Naive B cell (primary cell): ENCODE measurements around the gene MAP3K8. TPM values are rescaled to one million over a fixed set of nuclear protein-coding genes. Genes with fewer than 3 reads are reported as not detected.

ENCODE experiments used
- ATAC-seq, 2 donors: fragments of 150-1000 bp; cut with Tn5 transposase; 2 replicates each; pipeline ENCODE4 v1.10.0; 2021; ENCODE audit warnings: low read depth in 2 of 2, mild to moderate bottlenecking in 2 of 2, moderate library complexity in 2 of 2
- DNase-seq: peaks from one replicate; pipeline ENCODE4 v3.0.0; 2022
- H3K27ac Mint-ChIP-seq, 6 donors: one replicate each; pipeline ENCODE4 v1.8.0; 2020 to 2022; ENCODE audit warnings: mild to moderate bottlenecking in 6 of 6, mixed read lengths in 6 of 6, moderate library complexity in 5 of 6, inconsistent platforms in 2 of 6
- H3K27me3 Mint-ChIP-seq, 3 donors: one replicate each; pipeline ENCODE4 v1.8.0; 2021 to 2022; ENCODE audit warnings: mixed read lengths in 3 of 3, mild to moderate bottlenecking in 1 of 3
- H3K36me3 Mint-ChIP-seq, 2 donors: one replicate each; pipeline ENCODE4 v1.8.0; 2020 to 2022; ENCODE audit warnings: mixed read lengths in 2 of 2, inconsistent platforms in 1 of 2, mild to moderate bottlenecking in 1 of 2
- H3K4me1 Mint-ChIP-seq, 3 donors: one replicate each; pipeline ENCODE4 v1.8.0; 2020 to 2022; ENCODE audit warnings: mixed read lengths in 3 of 3, inconsistent platforms in 1 of 3, mild to moderate bottlenecking in 1 of 3, moderate library complexity in 1 of 3
- H3K4me3 Mint-ChIP-seq, 8 donors: one replicate each; pipeline ENCODE4 v1.8.0; 2020 to 2022; ENCODE audit warnings: mild to moderate bottlenecking in 8 of 8, mixed read lengths in 8 of 8, moderate library complexity in 8 of 8, inconsistent platforms in 2 of 8
- H3K9me3 Mint-ChIP-seq, 7 donors: one replicate each; pipeline ENCODE4 v1.8.0; 2020 to 2022; ENCODE audit warnings: mixed read lengths in 7 of 7, mild to moderate bottlenecking in 5 of 7, inconsistent platforms in 2 of 7, moderate library complexity in 1 of 7
- polyA plus RNA-seq, 6 donors: library from polyadenylated mRNA; unstranded; fragments of 300-500 nt; fragmentation: Illumina TruSeq; gene quantifications; one replicate each; pipeline ENCODE4 v1.2.3, GENCODE V29; 2021; ENCODE audit warnings: low read depth in 6 of 6

The MAP3K8 gene
- polyA plus RNA-seq, 6 donors from 2014 or later: 75.2 to 122 (median 90.8) TPM

DNA sequence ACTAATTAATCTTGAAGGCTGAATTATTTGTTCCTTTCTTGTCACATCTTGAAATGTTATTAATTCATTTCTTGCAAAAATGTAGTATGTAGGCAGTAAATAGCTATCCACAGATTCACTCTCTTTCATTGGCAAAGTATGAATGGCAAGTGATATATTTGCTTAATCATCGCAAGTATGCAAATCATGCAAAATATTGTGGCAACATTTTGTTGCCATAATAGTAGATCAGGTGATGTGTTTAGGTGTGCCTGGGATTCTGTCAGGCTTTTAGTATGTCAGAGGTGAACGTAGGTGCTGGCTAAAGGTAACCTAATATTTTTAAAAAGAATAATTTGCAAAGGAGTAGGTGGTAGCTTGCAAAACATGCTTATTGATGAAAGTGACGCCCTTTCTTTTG is 5.9 kb downstream of the MAP3K8 start:
- no peak for ATAC-seq
- Mint-ChIP-seq H3K27ac (peak overlapping the region in 3 of 6 donors; percentile 57 to 83 (median 60)), H3K9me3 (no peaks in the 10 kb centered on the region), H3K36me3 (peaks cover 33 to 51% of the 10 kb centered on the region in 2 donors), H3K4me3 (peak overlapping the region in 4 of 8 donors; percentile 15 to 60 (median 52)), H3K27me3 (no peaks in the 10 kb centered on the region), H3K4me1 (peaks cover 77 to 89% (median 78%) of the 10 kb centered on the region in 3 donors)
- DNase-seq: no peak

DNA sequence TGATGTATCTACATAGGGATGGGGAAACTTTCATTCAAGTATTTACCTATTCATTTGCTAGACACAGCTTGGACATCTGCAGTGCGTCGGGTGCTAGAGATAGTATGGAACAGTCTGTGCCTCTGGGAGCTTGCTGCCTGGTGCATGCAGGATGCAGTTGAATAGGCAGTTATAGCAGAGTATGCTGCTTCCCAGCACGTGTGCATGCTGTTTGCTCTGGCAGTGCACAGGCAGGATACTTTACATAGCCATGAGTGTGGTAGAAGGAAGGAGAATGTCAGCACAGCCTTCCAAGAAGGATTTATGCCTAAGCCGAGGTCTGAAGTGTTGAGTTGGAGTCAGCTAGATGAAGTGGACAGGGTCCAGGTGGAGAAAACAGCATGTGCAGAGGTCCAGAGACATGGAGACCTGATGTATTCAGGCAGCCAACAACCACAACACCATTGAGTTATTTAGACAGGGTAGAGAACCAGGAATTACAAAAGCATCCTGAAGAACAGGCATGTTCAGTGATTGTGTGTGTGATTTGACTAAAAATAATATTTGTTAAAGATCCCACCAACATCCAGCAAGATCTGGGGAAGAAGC is 8.1 kb downstream of the MAP3K8 start:
- peak overlapping the region in 2 of 8 donors; percentile 9 to 42 for H3K4me3 Mint-ChIP-seq
- peaks cover 30 to 42% of the 10 kb centered on the region in 2 donors for H3K36me3 Mint-ChIP-seq

DNA sequence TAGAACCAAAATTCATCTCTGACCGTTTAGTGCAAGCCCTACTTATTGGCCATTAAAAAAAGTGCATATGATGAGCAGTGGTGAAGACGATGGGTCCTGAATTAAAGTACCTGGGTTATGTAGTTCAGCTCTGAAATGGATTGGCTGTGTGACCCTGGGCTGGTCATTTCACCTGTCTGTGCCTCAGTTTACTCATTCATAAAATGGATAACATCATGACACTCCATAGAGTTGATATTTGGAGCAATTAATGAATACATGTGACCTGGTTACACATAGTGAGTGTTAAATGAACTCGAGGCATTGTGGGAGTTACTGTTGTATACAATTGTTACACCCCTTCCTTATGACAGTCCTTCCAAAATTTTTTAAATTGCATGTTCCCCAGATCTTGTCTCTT is 9.1 kb downstream of the MAP3K8 start:
- H3K36me3 Mint-ChIP-seq: peaks cover 29 to 39% of the 10 kb centered on the region in 2 donors

More for the DNA sequence above, 8.1 kb downstream of the MAP3K8 start:
- DNase-seq (no peak), ATAC-seq (no peak)
- H3K27me3 Mint-ChIP-seq: no peaks in the 10 kb centered on the region
- peaks cover 63 to 87% (median 74%) of the 10 kb centered on the region in 3 donors for H3K4me1 Mint-ChIP-seq
- H3K9me3 Mint-ChIP-seq: no peaks in the 10 kb centered on the region
- H3K27ac Mint-ChIP-seq: peak overlapping the region in 5 of 6 donors; percentile 51 to 90 (median 81)

DNA sequence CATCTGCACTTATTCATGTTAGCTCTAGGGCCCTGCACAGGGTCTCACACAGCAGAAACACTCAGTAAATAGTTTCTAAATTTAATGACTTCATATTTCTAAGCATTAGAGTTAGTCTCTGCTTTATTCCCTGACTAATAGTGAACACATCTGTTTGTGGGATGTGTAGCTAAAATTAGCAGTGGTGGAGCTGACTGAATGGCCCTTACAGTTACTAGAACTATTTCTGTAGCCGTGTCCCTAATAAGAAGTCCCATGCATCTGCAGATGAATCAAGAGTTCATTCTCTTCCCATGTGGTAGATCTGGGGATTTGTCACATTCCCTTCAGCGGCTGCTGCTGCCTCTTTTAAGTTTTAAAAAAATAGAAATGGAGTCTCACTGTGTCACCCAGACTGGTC is 11.7 kb downstream of the MAP3K8 start:
- H3K27ac Mint-ChIP-seq: peak overlapping the region; percentile 30 to 90 (median 87)
- H3K27me3 Mint-ChIP-seq: no peaks in the 10 kb centered on the region
- ATAC-seq (no peak), DNase-seq (no peak)
- peaks cover 44 to 66% (median 66%) of the 10 kb centered on the region in 3 donors for H3K4me1 Mint-ChIP-seq
- peak overlapping the region in 3 of 8 donors; percentile 6 to 37 (median 7) for H3K4me3 Mint-ChIP-seq
- H3K9me3 Mint-ChIP-seq: no peaks in the 10 kb centered on the region
- H3K36me3 Mint-ChIP-seq: peaks cover 35 to 36% of the 10 kb centered on the region in 2 donors

More for the DNA sequence above, 9.1 kb downstream of the MAP3K8 start:
- Mint-ChIP-seq H3K9me3 (no peaks in the 10 kb centered on the region), H3K4me1 (peaks cover 57 to 86% (median 74%) of the 10 kb centered on the region in 3 donors), H3K27ac (peak overlapping the region in 5 of 6 donors; percentile 16 to 87 (median 83)), H3K27me3 (no peaks in the 10 kb centered on the region), H3K4me3 (peak overlapping the region in 1 of 8 donors; percentile 36)
- no peak for DNase-seq
- ATAC-seq: no peak

DNA sequence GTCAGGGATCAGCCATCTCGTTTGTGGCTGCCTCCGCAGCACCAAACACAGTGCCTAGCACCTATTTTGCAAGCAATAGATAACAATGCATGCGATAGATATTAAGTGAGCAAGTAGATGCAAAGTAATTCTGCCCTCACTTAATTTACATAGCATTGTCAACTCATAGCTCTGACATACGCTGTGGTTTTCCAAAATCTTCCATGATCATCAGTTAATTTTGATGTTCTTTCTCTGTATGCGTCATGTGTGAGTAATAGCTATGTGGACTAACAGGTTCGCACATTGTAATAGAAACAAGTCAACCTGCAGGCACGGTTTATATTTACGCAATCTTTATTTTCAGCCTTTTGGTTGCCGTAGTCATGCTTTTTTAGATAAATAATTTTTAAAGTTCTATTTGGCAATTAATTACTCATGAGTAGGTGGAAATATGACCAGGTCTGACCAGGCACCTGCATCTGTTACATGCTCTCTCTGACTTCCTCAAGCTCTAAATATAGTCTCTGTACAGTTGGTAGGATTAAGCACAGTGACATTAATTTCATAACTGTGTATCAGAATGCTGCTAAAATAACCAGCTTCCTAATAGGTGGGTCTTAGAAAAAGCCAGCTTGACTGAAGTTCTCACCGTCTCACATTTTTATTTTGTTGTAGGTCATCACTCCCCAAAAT is 13.3 kb downstream of the MAP3K8 start:
- Mint-ChIP-seq H3K27ac (peak overlapping the region; percentile 41 to 82 (median 75)), H3K27me3 (no peaks in the 10 kb centered on the region), H3K36me3 (peaks cover 29 to 30% of the 10 kb centered on the region in 2 donors), H3K4me3 (peak overlapping the region in 5 of 8 donors; percentile 7 to 67 (median 24)), H3K9me3 (no peaks in the 10 kb centered on the region), H3K4me1 (peaks cover 34 to 53% (median 51%) of the 10 kb centered on the region in 3 donors)
- peak in 1 of 2 donors; percentile 29 for ATAC-seq
- DNase-seq: no peak

DNA sequence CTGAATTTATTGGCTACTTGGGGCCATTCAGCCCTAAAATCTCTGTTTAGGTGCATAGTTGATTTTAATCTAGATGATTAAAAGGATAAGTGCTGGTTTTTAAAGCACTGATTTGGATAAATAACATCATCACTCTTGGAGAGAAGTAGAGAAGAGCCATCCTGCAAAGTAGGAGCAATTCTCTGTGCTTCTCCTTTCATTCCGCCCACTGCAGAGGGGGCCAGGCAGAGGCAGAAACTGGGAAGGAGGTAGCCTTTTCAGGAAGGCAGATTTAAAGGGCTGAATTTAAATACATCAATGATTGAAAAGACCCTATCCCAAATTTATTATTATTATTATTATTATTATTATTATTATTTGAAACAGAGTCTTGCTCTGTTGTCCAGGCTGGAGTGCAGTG is 14.1 kb downstream of the MAP3K8 start:
- no peaks in the 10 kb centered on the region for H3K27me3 Mint-ChIP-seq
- DNase-seq (no peak), ATAC-seq (no peak)
- peak overlapping the region in 5 of 6 donors; percentile 60 to 89 (median 82) for H3K27ac Mint-ChIP-seq
- no peak overlapping the region for H3K4me3 Mint-ChIP-seq
- H3K9me3 Mint-ChIP-seq: no peaks in the 10 kb centered on the region
- peaks cover 21 to 22% of the 10 kb centered on the region in 2 donors for H3K36me3 Mint-ChIP-seq
- H3K4me1 Mint-ChIP-seq: peaks cover 28 to 51% (median 46%) of the 10 kb centered on the region in 3 donors

DNA sequence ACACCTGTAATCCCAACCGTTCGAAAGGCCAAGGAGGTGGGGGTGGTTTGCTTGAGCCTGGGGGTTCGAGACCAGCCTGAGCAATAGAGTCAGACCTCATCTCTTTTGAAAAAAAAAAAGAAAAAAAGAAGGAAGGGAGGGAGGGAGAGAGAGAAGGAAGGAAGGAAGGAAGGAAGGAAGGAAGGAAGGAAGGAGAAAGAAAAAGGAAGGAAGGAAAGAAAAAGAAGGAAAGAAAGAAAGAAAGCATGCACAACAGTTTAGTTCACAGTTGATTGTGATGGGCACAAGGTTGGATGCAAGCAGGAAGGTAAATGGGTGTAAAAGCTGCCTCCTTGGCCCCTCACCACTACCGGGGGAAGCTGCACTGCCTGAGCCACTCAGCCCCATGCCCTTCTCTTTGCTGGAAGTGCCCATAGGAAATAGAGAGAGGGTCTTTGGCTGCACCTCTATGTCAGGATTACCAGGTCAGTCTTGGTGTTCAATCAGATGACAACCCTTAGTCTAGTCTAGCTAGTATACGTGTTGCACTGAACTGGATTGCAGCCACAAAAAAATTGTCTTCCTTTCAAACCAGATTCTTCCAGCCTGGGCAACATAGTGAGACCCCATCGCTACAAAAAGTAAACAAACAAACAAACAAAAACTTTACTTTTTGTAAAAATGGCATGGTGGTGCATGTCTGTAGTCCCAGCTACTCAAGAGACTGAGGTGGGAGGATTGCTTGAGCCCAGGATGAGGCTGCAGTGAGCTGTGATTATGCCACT is 20.0 kb downstream of the MAP3K8 start:
- no peaks in the 10 kb centered on the region for H3K9me3 Mint-ChIP-seq
- H3K4me1 Mint-ChIP-seq: peaks cover 32 to 53% (median 36%) of the 10 kb centered on the region in 3 donors
- no peak for ATAC-seq
- H3K36me3 Mint-ChIP-seq: peaks cover 17 to 21% of the 10 kb centered on the region in 2 donors
- peak overlapping the region in 2 of 8 donors; percentile 9 to 70 for H3K4me3 Mint-ChIP-seq
- no peak for DNase-seq
- peak overlapping the region; percentile 67 to 94 (median 82) for H3K27ac Mint-ChIP-seq
- no peaks in the 10 kb centered on the region for H3K27me3 Mint-ChIP-seq

DNA sequence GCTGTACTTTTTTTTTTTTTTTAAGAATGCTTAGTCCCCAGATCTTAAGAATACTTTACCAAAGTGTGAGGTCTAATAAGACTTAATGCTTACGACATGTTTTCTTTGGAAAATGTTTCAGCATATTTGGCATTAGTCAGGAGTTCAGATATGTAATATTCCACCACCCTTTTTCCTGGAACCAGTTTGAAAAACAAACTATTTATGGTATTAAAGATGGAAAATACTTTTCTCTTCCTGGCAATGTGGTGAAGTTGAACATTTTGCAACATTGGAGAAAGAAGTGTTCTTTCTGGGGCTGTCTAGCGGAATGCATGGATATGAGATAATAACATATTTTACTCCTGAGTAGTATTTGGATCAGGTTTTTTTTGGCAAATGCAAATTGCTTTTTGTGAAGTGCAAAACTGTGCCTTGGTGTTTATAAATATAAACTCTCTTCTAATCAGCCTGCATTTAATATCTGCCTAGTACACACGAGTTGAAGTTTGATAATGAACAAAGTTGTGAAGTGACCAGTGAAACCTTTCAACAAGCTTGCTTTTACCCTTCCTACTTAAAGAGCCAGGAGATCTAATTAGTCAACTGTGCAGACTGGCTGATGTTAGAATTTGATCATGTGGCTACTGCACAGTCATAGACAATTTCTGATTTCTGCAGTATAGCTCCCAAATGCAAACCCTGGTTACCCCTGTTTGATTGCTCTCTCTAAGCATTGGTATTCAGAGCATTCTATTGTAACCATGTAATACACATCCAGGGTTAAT is 20.9 kb downstream of the MAP3K8 start:
- Mint-ChIP-seq H3K4me3 (peak overlapping the region in 6 of 8 donors; percentile 24 to 82 (median 56)), H3K4me1 (peaks cover 34 to 57% (median 35%) of the 10 kb centered on the region in 3 donors), H3K36me3 (peaks cover 12 to 15% of the 10 kb centered on the region in 2 donors), H3K27me3 (no peaks in the 10 kb centered on the region), H3K9me3 (no peaks in the 10 kb centered on the region), H3K27ac (peak overlapping the region; percentile 18 to 95 (median 71))
- no peak for ATAC-seq
- DNase-seq: no peak

DNA sequence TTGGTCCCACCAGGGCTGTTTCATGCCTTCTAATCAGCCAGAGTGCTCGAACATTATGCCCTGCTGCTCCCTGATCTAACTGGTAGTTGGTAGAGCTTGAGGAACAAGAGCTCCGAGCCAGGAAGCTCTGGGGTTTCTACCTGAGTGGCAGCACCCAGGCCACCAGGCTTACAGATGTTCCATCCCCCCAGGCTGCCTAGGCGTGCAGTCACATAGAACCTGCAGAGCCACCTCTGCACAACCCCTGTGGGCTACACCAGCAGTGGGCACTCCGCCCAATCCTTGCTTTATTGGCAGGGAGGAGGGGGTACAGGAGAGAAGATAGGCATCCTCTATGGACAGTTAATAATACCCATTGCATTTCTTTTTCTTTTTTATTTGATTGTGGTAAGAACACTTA is 21.8 kb downstream of the MAP3K8 start:
- Mint-ChIP-seq H3K27ac (peak overlapping the region; percentile 67 to 97 (median 88)), H3K36me3 (peaks cover 12 to 18% of the 10 kb centered on the region in 2 donors)
- peak; percentile 52 for DNase-seq

DNA sequence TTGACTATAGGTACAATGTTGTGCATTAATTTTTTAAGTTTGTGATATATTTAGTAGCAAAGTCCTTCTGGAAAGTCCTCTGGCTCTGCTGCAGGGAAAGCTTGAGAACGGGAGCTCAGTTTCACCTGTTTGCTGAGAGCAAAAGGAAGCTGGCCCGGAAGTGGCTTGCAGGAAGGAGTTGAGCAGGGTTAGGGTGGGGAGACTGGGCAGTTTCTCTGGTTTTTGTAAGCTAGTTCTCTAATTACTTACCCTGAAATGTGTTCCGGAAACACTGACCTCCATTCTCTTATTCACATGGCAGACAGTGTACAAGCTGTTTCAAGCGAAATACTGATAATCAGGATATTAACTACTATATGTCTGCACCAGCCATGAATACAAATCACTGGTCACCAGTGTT is 22.3 kb downstream of the MAP3K8 start:
- H3K36me3 Mint-ChIP-seq: peaks cover 12 to 19% of the 10 kb centered on the region in 2 donors
- H3K4me1 Mint-ChIP-seq: peaks cover 30 to 67% (median 36%) of the 10 kb centered on the region in 3 donors
- DNase-seq: peak; percentile 51

More for the DNA sequence above, 21.8 kb downstream of the MAP3K8 start:
- Mint-ChIP-seq H3K9me3 (no peaks in the 10 kb centered on the region), H3K4me3 (peak overlapping the region; percentile 35 to 87 (median 81)), H3K27me3 (no peaks in the 10 kb centered on the region), H3K4me1 (peaks cover 30 to 66% (median 36%) of the 10 kb centered on the region in 3 donors)
- ATAC-seq: peak; percentile 78 to 80

DNA sequence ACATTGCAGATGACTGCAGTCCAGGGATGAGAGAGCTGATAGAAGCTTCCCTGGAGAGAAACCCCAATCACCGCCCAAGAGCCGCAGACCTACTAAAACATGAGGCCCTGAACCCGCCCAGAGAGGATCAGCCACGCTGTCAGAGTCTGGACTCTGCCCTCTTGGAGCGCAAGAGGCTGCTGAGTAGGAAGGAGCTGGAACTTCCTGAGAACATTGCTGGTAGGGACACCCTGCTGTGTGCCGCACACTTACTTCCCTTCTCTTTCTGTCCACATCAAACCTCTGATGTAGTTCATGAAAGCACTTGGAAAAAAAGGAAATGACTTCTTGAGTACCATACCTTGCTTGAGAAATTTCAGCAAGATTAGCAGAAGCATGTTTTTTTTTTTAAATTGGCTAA is 25.3 kb downstream of the MAP3K8 start:
- DNase-seq: no peak
- Mint-ChIP-seq H3K9me3 (no peaks in the 10 kb centered on the region), H3K4me1 (peaks cover 27 to 68% (median 39%) of the 10 kb centered on the region in 3 donors), H3K27me3 (no peaks in the 10 kb centered on the region), H3K4me3 (peak overlapping the region in 2 of 8 donors; percentile 44 to 56), H3K36me3 (peaks cover 10 to 11% of the 10 kb centered on the region in 2 donors), H3K27ac (peak overlapping the region; percentile 28 to 86 (median 70))
- ATAC-seq: peak in 1 of 2 donors; percentile 41

More for the DNA sequence above, 22.3 kb downstream of the MAP3K8 start:
- Mint-ChIP-seq H3K9me3 (no peaks in the 10 kb centered on the region), H3K4me3 (peak overlapping the region; percentile 35 to 87 (median 81)), H3K27ac (peak overlapping the region; percentile 67 to 97 (median 88)), H3K27me3 (no peaks in the 10 kb centered on the region)
- ATAC-seq: peak; percentile 68 to 80

DNA sequence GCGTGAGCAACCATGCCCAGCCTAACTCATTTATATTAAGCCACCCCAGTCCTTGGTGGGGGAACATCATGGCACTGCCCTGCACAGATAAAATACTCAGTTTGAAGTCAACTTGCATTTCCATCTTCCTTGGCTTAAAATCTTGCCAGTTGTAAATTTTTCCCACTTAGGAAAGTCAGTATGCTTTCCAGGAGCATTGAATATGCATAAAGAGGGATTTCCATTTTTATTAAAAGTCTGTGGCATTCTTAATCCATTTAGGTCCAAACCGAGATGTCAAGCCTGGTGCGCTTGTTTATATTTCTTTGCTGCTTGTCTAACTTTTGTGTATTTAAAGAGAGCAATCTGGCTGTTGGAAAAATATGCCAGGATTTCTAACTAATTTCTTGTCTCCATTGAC is 26.1 kb downstream of the MAP3K8 start:
- H3K4me1 Mint-ChIP-seq: peaks cover 22 to 68% (median 44%) of the 10 kb centered on the region in 3 donors
- peak overlapping the region in 5 of 6 donors; percentile 20 to 76 (median 71) for H3K27ac Mint-ChIP-seq
- no peak for ATAC-seq
- H3K36me3 Mint-ChIP-seq: peaks cover 10 to 11% of the 10 kb centered on the region in 2 donors
- no peaks in the 10 kb centered on the region for H3K27me3 Mint-ChIP-seq
- no peak for DNase-seq
- peak overlapping the region in 1 of 8 donors; percentile 22 for H3K4me3 Mint-ChIP-seq
- no peaks in the 10 kb centered on the region for H3K9me3 Mint-ChIP-seq
